K562 (cell line): ENCODE measurements around the gene GPR37L1. TPM values are rescaled to one million over a fixed set of nuclear protein-coding genes. Genes with fewer than 3 reads are reported as not detected.

Experiments
- ATF4 ChIP-seq: fragments of 450-650 bp; formaldehyde crosslinking; IDR thresholded peaks from 2 replicates; pipeline ENCODE4 v1.4.0; 2022; ENCODE audit warnings: mild to moderate bottlenecking, moderate library complexity
- BRD4 ChIP-seq: fragments of 200-600 bp; sonication (generic); IDR thresholded peaks from 2 replicates; pipeline ENCODE4 v1.6.1; 2017; ENCODE audit warnings: inconsistent platforms
- CREM ChIP-seq: IDR thresholded peaks from 2 replicates; pipeline ENCODE4 v1.6.1; 2014; ENCODE audit warnings: antibody characterized with exemption, low read depth
- CSDE1 ChIP-seq, 2 experiments: fragments of 450-650 bp; IDR thresholded peaks; 2 replicates each; pipeline ENCODE4 v1.6.1; 2016; ENCODE audit warnings: mild to moderate bottlenecking in 1 of 2
- JUN ChIP-seq, 2 experiments: sonication (generic) in 1 of 2; formaldehyde crosslinking in 1 of 2; IDR thresholded peaks; 2 replicates each; pipeline versions ENCODE4 v1.6.1 to v1.8.0; 2012 to 2022; ENCODE audit warnings: borderline replicate concordance in 2 of 2, mild to moderate bottlenecking in 2 of 2, improper control_type of control experiment in 1 of 2, low read depth in 1 of 2, low read length in 1 of 2, missing genetic modification reagents in 1 of 2
- LEF1 ChIP-seq: fragments of 450-650 bp; IDR thresholded peaks from 2 replicates; pipeline ENCODE4 v1.6.1; 2016; ENCODE audit warnings: mild to moderate bottlenecking
- MEIS2 ChIP-seq: fragments of 450-650 bp; IDR thresholded peaks from 2 replicates; pipeline ENCODE4 v1.6.1; 2014; ENCODE audit warnings: mild to moderate bottlenecking; ENCODE audit not compliant: partially characterized antibody
- NFRKB ChIP-seq: fragments of 450-650 bp; IDR thresholded peaks from 2 replicates; pipeline ENCODE4 v1.6.1; 2016; ENCODE audit warnings: low read depth
- NFYB ChIP-seq: IDR thresholded peaks from 2 replicates; pipeline ENCODE4 v1.6.1; 2011; ENCODE audit warnings: mild to moderate bottlenecking, moderate library complexity; ENCODE audit not compliant: insufficient read length; ENCODE audit errors: extremely low read depth
- REST ChIP-seq, 2 experiments: fragments of 450-650 bp; formaldehyde crosslinking in 1 of 2; IDR thresholded peaks; 2 replicates each; pipeline versions ENCODE4 v1.4.0 to v1.6.1; 2014 to 2020; ENCODE audit warnings: mild to moderate bottlenecking in 2 of 2, borderline replicate concordance in 1 of 2, low read depth in 1 of 2
- RUNX1 ChIP-seq: sonication (generic); IDR thresholded peaks from 2 replicates; pipeline ENCODE4 v1.6.1; 2016; ENCODE audit warnings: antibody characterized with exemption, low read depth
- SMARCA5 ChIP-seq: fragments of 450-650 bp; IDR thresholded peaks from 2 replicates; pipeline ENCODE4 v1.6.1; 2016
- SUPT5H ChIP-seq: fragments of 450-650 bp; IDR thresholded peaks from 2 replicates; pipeline ENCODE4 v1.6.1; 2016
- TRIM25 ChIP-seq: fragments of 450-650 bp; IDR thresholded peaks from 2 replicates; pipeline ENCODE4 v1.7.0; 2016; ENCODE audit warnings: borderline replicate concordance
- U2AF1 ChIP-seq: fragments of 200-400 bp; formaldehyde crosslinking; optimal IDR thresholded peaks from 2 replicates; pipeline ENCODE3; 2017; ENCODE audit warnings: mild to moderate bottlenecking, low read depth, low read length, moderate library complexity
- ZBTB7A ChIP-seq: IDR thresholded peaks from 2 replicates; pipeline ENCODE4 v1.6.1; 2011; ENCODE audit warnings: low read depth, mild to moderate bottlenecking, low read length, moderate library complexity, borderline replicate concordance; ENCODE audit not compliant: control insufficient read depth
- ZEB2 ChIP-seq: fragments of 450-650 bp; IDR thresholded peaks from 2 replicates; pipeline ENCODE4 v1.6.1; 2016
- ZNF146 ChIP-seq: IDR thresholded peaks from one replicate; pipeline ENCODE4 v1.6.1; 2018; ENCODE audit warnings: missing compliant biosample characterization; ENCODE audit not compliant: unreplicated experiment
- polyA plus RNA-seq, 8 experiments: library from polyadenylated mRNA; depleted of rRNA in 4 of 8; stranded (reverse) in 5 of 8; unstranded in 3 of 8; fragments of >200 nt; fragmentation: Nextera tagmentation in 2 of 8; fragmentation: Illumina TruSeq in 1 of 8; extraction: Ambion mirVana in 2 of 8; extraction: Trizol in 1 of 8; gene quantifications; 2 replicates each; pipeline versions ENCODE4 v1.2.1 to v1.2.3, GENCODE V29; 2011 to 2014; ENCODE audit warnings: inconsistent platforms in 1 of 8, missing spikeins in 1 of 8
- total RNA-seq, 7 experiments: library from RNA; depleted of rRNA in 6 of 7; stranded (reverse); fragments of >200 nt in 6 of 7; fragmentation: Illumina TruSeq in 2 of 7; extraction: Trizol in 2 of 7; gene quantifications; 2 replicates each; pipeline versions ENCODE4 v1.2.1 to v1.2.3, GENCODE V29; 2011 to 2021; ENCODE audit warnings: low replicate concordance in 1 of 7

Gene GPR37L1
- total and polyA plus RNA-seq, 9 of the 15 experiments (the other 6 are each of a cell fraction or from before 2014, with no cell fraction given) = not detected

- no peak; the same call in 1 of the 2 replicates for TF ChIP-seq REST (IDR thresholded peaks at IDR 0.05; ENCODE audit: borderline replicate concordance)
- TF ChIP-seq REST (CRISPR knock-in tag; IDR thresholded peaks at IDR 0.05; ENCODE audit: low read depth) = no peak
- TF ChIP-seq U2AF1 = no peak
- no peak for TF ChIP-seq TRIM25
- 0 out of 2 replicates have a peak, but pooled peaks have one; percentile 49 for TF ChIP-seq NFRKB
- peak; percentile 86; the same call in 1 of the 2 replicates for TF ChIP-seq ZBTB7A
- TF ChIP-seq NFYB = peak; percentile 21
- TF ChIP-seq LEF1 = peak; percentile 78; the same call in 1 of the 2 replicates
- no peak for TF ChIP-seq ZNF146 (CRISPR knock-in tag)
- no peak for TF ChIP-seq ATF4
- 0 out of 2 replicates have a peak, but pooled peaks have one; percentile 41 for TF ChIP-seq RUNX1
- TF ChIP-seq MEIS2 = peak; percentile 29
- TF ChIP-seq SMARCA5 = peak; percentile 95
- TF ChIP-seq CREM = peak; percentile 92
- TF ChIP-seq ZEB2 = no peak
- peak; percentile 43; the same call in 1 of the 2 replicates for TF ChIP-seq JUN (IDR thresholded peaks at IDR 0.05; ENCODE audit: borderline replicate concordance, low read depth, low read length)
- no peak for TF ChIP-seq JUN (CRISPR knock-in tag; IDR thresholded peaks at IDR 0.05; ENCODE audit: borderline replicate concordance)
- TF ChIP-seq SUPT5H = no peak
- no peak for TF ChIP-seq BRD4
- TF ChIP-seq CSDE1 (IDR thresholded peaks at IDR 0.05) = peak in 1 of 2 experiments; percentile 57; a peak in 1 of 4 replicates
Measured at GRCh38 chr1:202105571-202106339, 17.0 kb upstream of the GPR37L1 start (continued).
